ENCODE measurements around the gene CPNE7. TPM values are rescaled to one million over a fixed set of nuclear protein-coding genes. Genes with fewer than 3 reads are reported as not detected.

CPNE7 gene
- total and polyA plus RNA-seq, 10 of the 15 experiments (the other 5 are each of a cell fraction or from before 2014, with no cell fraction given): 0.29 to 46.9 (median 17.5) TPM

DNA sequence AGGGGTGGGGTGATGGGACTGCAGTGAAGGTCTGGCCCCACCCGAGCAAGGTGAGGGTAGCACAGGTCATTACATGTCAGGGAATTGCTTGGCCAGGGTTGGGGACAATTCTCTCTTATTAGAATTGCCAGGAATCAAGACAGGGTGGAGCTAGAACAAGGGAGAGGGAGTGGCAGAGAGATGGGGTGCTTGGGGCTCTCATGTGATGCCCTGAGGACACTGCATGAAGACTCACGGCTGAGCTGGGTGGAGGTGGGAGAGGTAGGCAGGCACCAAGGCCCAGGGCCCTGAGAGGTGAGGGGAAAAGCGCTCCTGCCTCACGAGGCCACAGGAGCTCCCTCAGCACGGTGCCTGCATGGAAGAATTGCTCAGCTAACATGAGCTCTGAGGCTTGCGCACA is 41.5 kb downstream of the CPNE7 start (continued):
- TF ChIP-seq NFYA (IDR thresholded peaks at IDR 0.05; ENCODE audit: borderline replicate concordance, low read depth, low read length): no peak
- TF ChIP-seq EZH2 (IDR thresholded peaks at IDR 0.05; ENCODE audit: borderline replicate concordance, control insufficient read depth, low read depth, low read length): no peak
- TF ChIP-seq TARDBP (IDR thresholded peaks at IDR 0.05; ENCODE audit: borderline replicate concordance): no peak
- TF ChIP-seq NFXL1 (IDR thresholded peaks at IDR 0.05; ENCODE audit: borderline replicate concordance): no peak

- ChIA-PET POLR2A (no interaction called here), RAD21 (ENCODE audit: unreplicated experiment) (no interaction called here), SMC1A (ENCODE audit: uncharacterized antibody, unreplicated experiment) (no interaction called here), CTCF (no interaction called here)
- Histone ChIP-seq H3K4me2 (ENCODE audit: control insufficient read depth, insufficient read depth) (no peak overlapping the region), H4K20me1 (ENCODE audit: control insufficient read depth, insufficient read depth) (no peaks in the 10 kb centered on the region), H3K27me3 (replicated peaks in 1 of 2; ENCODE audit: control insufficient read depth in 2 of 2, insufficient read depth in 2 of 2, low read length in 1 of 2) (no peaks in the 10 kb centered on the region), H3K9me3 (replicated peaks; ENCODE audit: control insufficient read depth, insufficient read depth, low read length) (no peaks in the 10 kb centered on the region), H3K4me3 (no peak overlapping the region), H2AFZ (ENCODE audit: control insufficient read depth, low read depth, low read length) (no peak overlapping the region), H3K36me3 (ENCODE audit: control insufficient read depth in 2 of 2, insufficient read depth in 2 of 2, low read length in 1 of 2) (no peaks in the 10 kb centered on the region), H3K79me2 (ENCODE audit: control insufficient read depth, insufficient read depth, low read length) (no peaks in the 10 kb centered on the region), H3K27ac (ENCODE audit: control insufficient read depth, insufficient read depth) (no peak overlapping the region), H3K9ac (ENCODE audit: control insufficient read depth, insufficient read depth, low read length) (no peak overlapping the region), H3K4me1 (ENCODE audit: control insufficient read depth, insufficient read depth, low read length) (no peaks in the 10 kb centered on the region)
- no TSS peak for BruUV-seq (replicated peaks)
- FAIRE-seq (no peak), ATAC-seq (no peak), DNase-seq (ENCODE audit: low read depth, low spot score) (no peak)
- intact Hi-C loops (cut with micrococcal nuclease; ENCODE audit: unreplicated experiment) (no loop called here), in situ Hi-C loops (cut with MboI) (no loop called here)
- 28% methylated on average over 14 of the region's 16 CpGs for WGBS (ENCODE audit: insufficient coverage, insufficient replicate concordance, low lambda C conversion rate, missing lambda C conversion rate)
- TF ChIP-seq ZNF274 (IDR thresholded peaks at IDR 0.05; ENCODE audit: insufficient read depth, insufficient read length) (no peak), ATF2 (IDR thresholded peaks at IDR 0.05; ENCODE audit: low read length) (no peak), FOXM1 (IDR thresholded peaks at IDR 0.05; ENCODE audit: low read depth, low read length) (no peak), TCF7 (IDR thresholded peaks at IDR 0.05; ENCODE audit: borderline replicate concordance) (no peak), CBFB (IDR thresholded peaks at IDR 0.05; ENCODE audit: low read depth) (no peak), SIN3A (IDR thresholded peaks at IDR 0.05; ENCODE audit: low read depth, low read length) (no peak), IRF4 (IDR thresholded peaks at IDR 0.05; ENCODE audit: low read depth, low read length) (no peak), RAD21 (IDR thresholded peaks at IDR 0.05; ENCODE audit: insufficient read depth, low read depth, low read length) (no peak), SP1 (IDR thresholded peaks at IDR 0.05; ENCODE audit: low read depth, low read length) (no peak), CBX5 (IDR thresholded peaks at IDR 0.05; ENCODE audit: low read depth) (no peak), IKZF1 (conservative IDR thresholded peaks at IDR 0.05) (no peak)
- TF ChIP-seq, protein P1, sequence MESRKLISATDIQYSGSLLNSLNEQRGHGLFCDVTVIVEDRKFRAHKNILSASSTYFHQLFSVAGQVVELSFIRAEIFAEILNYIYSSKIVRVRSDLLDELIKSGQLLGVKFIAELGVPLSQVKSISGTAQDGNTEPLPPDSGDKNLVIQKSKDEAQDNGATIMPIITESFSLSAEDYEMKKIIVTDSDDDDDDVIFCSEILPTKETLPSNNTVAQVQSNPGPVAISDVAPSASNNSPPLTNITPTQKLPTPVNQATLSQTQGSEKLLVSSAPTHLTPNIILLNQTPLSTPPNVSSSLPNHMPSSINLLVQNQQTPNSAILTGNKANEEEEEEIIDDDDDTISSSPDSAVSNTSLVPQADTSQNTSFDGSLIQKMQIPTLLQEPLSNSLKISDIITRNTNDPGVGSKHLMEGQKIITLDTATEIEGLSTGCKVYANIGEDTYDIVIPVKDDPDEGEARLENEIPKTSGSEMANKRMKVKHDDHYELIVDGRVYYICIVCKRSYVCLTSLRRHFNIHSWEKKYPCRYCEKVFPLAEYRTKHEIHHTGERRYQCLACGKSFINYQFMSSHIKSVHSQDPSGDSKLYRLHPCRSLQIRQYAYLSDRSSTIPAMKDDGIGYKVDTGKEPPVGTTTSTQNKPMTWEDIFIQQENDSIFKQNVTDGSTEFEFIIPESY (IDR thresholded peaks at IDR 0.05): no peak
- TF ChIP-seq, protein P2, sequence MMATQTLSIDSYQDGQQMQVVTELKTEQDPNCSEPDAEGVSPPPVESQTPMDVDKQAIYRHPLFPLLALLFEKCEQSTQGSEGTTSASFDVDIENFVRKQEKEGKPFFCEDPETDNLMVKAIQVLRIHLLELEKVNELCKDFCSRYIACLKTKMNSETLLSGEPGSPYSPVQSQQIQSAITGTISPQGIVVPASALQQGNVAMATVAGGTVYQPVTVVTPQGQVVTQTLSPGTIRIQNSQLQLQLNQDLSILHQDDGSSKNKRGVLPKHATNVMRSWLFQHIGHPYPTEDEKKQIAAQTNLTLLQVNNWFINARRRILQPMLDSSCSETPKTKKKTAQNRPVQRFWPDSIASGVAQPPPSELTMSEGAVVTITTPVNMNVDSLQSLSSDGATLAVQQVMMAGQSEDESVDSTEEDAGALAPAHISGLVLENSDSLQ (IDR thresholded peaks at IDR 0.05): no peak
Observed at GRCh38 chr16:89618109-89618998, 42.8 kb downstream of the CPNE7 start.

Data from GM12878 (cell line).